HepG2 (cell line): ENCODE results near the gene IARS2. TPM values are rescaled to one million over a fixed set of nuclear protein-coding genes. Genes with fewer than 3 reads are reported as not detected.

Experiments used
- AGO1 ChIP-seq: fragments of 200-400 bp; formaldehyde crosslinking; IDR thresholded peaks from 2 replicates; pipeline ENCODE4 v1.6.1; 2017; ENCODE audit warnings: mild to moderate bottlenecking, low read depth, low read length, moderate library complexity; ENCODE audit not compliant: poor library complexity, severe bottlenecking
- BHLHE40 ChIP-seq: IDR thresholded peaks from 2 replicates; pipeline ENCODE4 v1.6.1; 2011; ENCODE audit warnings: low read length, improper control_type of control experiment
- CREB1 ChIP-seq, 2 experiments: fragments of 450-650 bp in 1 of 2; IDR thresholded peaks; 2 replicates each; pipeline ENCODE4 v1.6.1; 2016 to 2017; ENCODE audit warnings: control low read depth in 1 of 2, mild to moderate bottlenecking in 1 of 2, missing compliant biosample characterization in 1 of 2, missing genetic modification characterization in 1 of 2
- HDAC6 ChIP-seq: fragments of 200-600 bp; sonication (generic); IDR thresholded peaks from 2 replicates; pipeline ENCODE4 v1.7.0; 2017; ENCODE audit warnings: mild to moderate bottlenecking, antibody characterized with exemption, low read length, low read depth
- HMGA1 ChIP-seq: sonication (generic); formaldehyde crosslinking; conservative IDR thresholded peaks from 2 replicates; pipeline ENCODE4 v1.4.0; 2020; ENCODE audit warnings: missing genetic modification reagents
- KAT7 ChIP-seq: IDR thresholded peaks from 2 replicates; pipeline ENCODE4 v1.6.1; 2018; ENCODE audit warnings: borderline replicate concordance, missing compliant biosample characterization
- KLF15 ChIP-seq: sonication (generic); formaldehyde crosslinking; IDR thresholded peaks from 2 replicates; pipeline ENCODE4 v1.8.1; 2023; ENCODE audit warnings: borderline replicate concordance, mild to moderate bottlenecking, inconsistent platforms, missing genetic modification reagents, mixed read lengths
- KLF9 ChIP-seq: IDR thresholded peaks from 2 replicates; pipeline ENCODE4 v1.6.1; 2016; ENCODE audit warnings: low read depth
- MEIS1 ChIP-seq: sonication (generic); formaldehyde crosslinking; IDR thresholded peaks from 2 replicates; pipeline ENCODE4 v1.9.0; 2021; ENCODE audit warnings: mild to moderate bottlenecking, missing genetic modification reagents, moderate library complexity, borderline replicate concordance
- RFXANK ChIP-seq: IDR thresholded peaks from 2 replicates; pipeline ENCODE4 v1.6.1; 2016
- RNF2 ChIP-seq: fragments of 450-650 bp; conservative IDR thresholded peaks from 2 replicates; pipeline ENCODE4 v1.6.1; 2016; ENCODE audit warnings: low read depth
- SCMH1 ChIP-seq: sonication (generic); formaldehyde crosslinking; IDR thresholded peaks from 2 replicates; pipeline ENCODE4 v1.9.0; 2021; ENCODE audit warnings: missing genetic modification reagents, mild to moderate bottlenecking, borderline replicate concordance
- YY1 ChIP-seq: IDR thresholded peaks from 2 replicates; pipeline ENCODE4 v1.6.1; 2011; ENCODE audit warnings: low read length, low read depth, moderate library complexity, mild to moderate bottlenecking; ENCODE audit not compliant: insufficient read depth, insufficient replicate concordance
- ZFX ChIP-seq: sonication (generic); formaldehyde crosslinking; IDR thresholded peaks from 2 replicates; pipeline ENCODE4 v1.4.0; 2020; ENCODE audit warnings: mild to moderate bottlenecking, low read depth, missing genetic modification reagents, moderate library complexity
- ZNF44 ChIP-seq: sonication (generic); formaldehyde crosslinking; IDR thresholded peaks from 2 replicates; pipeline ENCODE4 v1.5.1; 2020; ENCODE audit warnings: mild to moderate bottlenecking, missing genetic modification reagents
- ZNF788 ChIP-seq: sonication (generic); formaldehyde crosslinking; IDR thresholded peaks from 2 replicates; pipeline ENCODE4 v1.5.0; 2020; ENCODE audit warnings: mild to moderate bottlenecking, missing genetic modification reagents, borderline replicate concordance
- ZNF83 ChIP-seq: sonication (generic); formaldehyde crosslinking; IDR thresholded peaks from 2 replicates; pipeline ENCODE4 v1.4.0; 2020; ENCODE audit warnings: missing genetic modification reagents, mild to moderate bottlenecking, borderline replicate concordance
- ZSCAN22 ChIP-seq: sonication (generic); formaldehyde crosslinking; IDR thresholded peaks from 2 replicates; pipeline ENCODE4 v1.4.0; 2020; ENCODE audit warnings: mild to moderate bottlenecking, missing genetic modification reagents
- polyA plus RNA-seq, 8 experiments: library from polyadenylated mRNA; depleted of rRNA in 3 of 8; stranded (reverse) in 7 of 8; unstranded in 1 of 8; fragments of >200 nt; fragmentation: Illumina TruSeq in 4 of 8; extraction: Trizol in 4 of 8; gene quantifications; 2 replicates each; pipeline versions ENCODE4 v1.2.1 to v1.2.3, GENCODE V29; 2011 to 2016; ENCODE audit warnings: low read depth in 4 of 8, missing spikeins in 1 of 8, mixed read lengths in 1 of 8; ENCODE audit not compliant: insufficient read depth in 1 of 8
- total RNA-seq, 5 experiments: library from RNA; depleted of rRNA; stranded (reverse); fragments of >200 nt; fragmentation: Illumina TruSeq; extraction: Trizol; gene quantifications; 2 replicates each; pipeline ENCODE4 v1.2.3, GENCODE V29; 2016; ENCODE audit warnings: low read depth in 1 of 5
- TF ChIP-seq, protein P1 (sequence below): IDR thresholded peaks from 2 replicates; pipeline ENCODE4 v1.6.1; 2016; ENCODE audit warnings: low read depth, control low read depth
- TF ChIP-seq, protein P2 (sequence below): IDR thresholded peaks from 2 replicates; pipeline ENCODE4 v1.6.1; 2012; ENCODE audit warnings: inconsistent platforms
- TF ChIP-seq, protein P3 (sequence below): sonication (generic); formaldehyde crosslinking; conservative IDR thresholded peaks from 2 replicates; pipeline ENCODE4 v1.8.1; 2023; ENCODE audit warnings: missing genetic modification reagents
- TF ChIP-seq, protein P4 (sequence below): sonication (generic); formaldehyde crosslinking; IDR thresholded peaks from 2 replicates; pipeline ENCODE4 v1.4.0; 2020; ENCODE audit warnings: mild to moderate bottlenecking, missing genetic modification reagents
- TF ChIP-seq, protein P5 (sequence below): sonication (generic); formaldehyde crosslinking; IDR thresholded peaks from 2 replicates; pipeline ENCODE4 v1.9.0; 2021; ENCODE audit warnings: missing genetic modification reagents, mild to moderate bottlenecking, borderline replicate concordance
- TF ChIP-seq, protein P6 (sequence below): sonication (generic); formaldehyde crosslinking; IDR thresholded peaks from 2 replicates; pipeline ENCODE4 v1.5.0; 2020; ENCODE audit warnings: missing genetic modification reagents, mild to moderate bottlenecking, borderline replicate concordance

IARS2 gene
- total and polyA plus RNA-seq, 2 of the 13 experiments (the other 11 are each of a cell fraction or from before 2014, with no cell fraction given), result 28.6 to 122 TPM

DNA sequence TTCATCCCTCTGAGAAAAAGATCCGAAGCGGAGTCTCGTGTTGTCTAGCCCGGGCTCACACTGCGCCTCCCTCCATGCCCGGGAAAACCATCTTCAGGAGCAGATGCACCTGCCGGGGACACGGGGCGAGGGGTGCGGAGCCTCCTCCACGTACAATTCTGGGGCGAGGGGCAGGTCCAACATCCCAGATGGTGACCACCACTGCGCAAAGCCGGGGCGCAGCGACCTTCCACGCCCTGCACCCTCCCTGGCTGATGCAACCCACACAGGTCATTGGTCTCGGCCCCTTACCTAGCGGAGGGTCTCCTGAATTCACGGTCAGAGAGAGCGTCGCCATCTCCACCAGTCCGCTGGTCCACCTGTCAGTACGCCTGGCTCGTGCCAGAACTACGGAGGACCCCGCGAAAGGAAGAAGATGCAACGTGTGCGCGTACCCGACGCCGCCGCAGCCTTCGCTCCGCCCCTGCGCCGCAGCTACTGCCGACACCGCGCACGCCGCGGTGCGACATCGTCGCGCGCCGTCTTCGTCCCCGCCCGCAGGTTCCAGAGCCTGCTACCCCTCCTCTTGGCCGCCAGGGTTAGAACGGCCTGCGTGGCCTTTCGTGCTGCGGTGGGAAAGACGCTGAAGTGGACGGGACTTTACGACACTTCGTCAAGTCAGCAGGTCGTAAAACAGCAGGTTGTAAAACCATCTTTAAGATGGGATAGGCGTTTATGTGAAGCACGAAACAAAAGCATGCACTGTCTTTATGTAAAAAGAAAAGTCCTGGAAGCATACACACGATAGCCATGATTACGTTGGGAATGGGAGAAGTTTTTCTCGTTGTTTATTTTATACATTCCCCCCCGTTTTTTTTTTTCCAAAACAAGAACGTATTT is 47.6 kb upstream of the IARS2 start, which contains the start of gene EPRS1 (continued):
- TF ChIP-seq, protein P1, sequence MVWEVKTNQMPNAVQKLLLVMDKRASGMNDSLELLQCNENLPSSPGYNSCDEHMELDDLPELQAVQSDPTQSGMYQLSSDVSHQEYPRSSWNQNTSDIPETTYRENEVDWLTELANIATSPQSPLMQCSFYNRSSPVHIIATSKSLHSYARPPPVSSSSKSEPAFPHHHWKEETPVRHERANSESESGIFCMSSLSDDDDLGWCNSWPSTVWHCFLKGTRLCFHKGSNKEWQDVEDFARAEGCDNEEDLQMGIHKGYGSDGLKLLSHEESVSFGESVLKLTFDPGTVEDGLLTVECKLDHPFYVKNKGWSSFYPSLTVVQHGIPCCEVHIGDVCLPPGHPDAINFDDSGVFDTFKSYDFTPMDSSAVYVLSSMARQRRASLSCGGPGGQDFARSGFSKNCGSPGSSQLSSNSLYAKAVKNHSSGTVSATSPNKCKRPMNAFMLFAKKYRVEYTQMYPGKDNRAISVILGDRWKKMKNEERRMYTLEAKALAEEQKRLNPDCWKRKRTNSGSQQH, result peak; percentile 83
- TF ChIP-seq, protein P2, sequence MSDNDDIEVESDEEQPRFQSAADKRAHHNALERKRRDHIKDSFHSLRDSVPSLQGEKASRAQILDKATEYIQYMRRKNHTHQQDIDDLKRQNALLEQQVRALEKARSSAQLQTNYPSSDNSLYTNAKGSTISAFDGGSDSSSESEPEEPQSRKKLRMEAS, result peak; percentile 91
- TF ChIP-seq MEIS1 (peak; percentile 65; the same call in 1 of the 2 replicates), BHLHE40 (peak; percentile 46; the same call in 1 of the 2 replicates), HDAC6 (no peak), ZNF788 (CRISPR knock-in tag) (peak; percentile 97), AGO1 (peak; percentile 72), RFXANK (CRISPR knock-in tag) (no peak), RNF2 (no peak; the same call in 1 of the 2 replicates), KLF9 (peak; percentile 37; the same call in 1 of the 2 replicates), ZNF44 (CRISPR knock-in tag) (no peak), ZSCAN22 (CRISPR knock-in tag) (no peak), HMGA1 (no peak), KLF15 (no peak; the same call in 1 of the 2 replicates), ZNF83 (CRISPR knock-in tag) (peak; percentile 84; the same call in 1 of the 2 replicates), KAT7 (CRISPR knock-in tag) (peak; percentile 95), SCMH1 (CRISPR knock-in tag) (no peak), CREB1 (IDR thresholded peaks at IDR 0.05) (peak; percentile 91), CREB1 (CRISPR knock-in tag; IDR thresholded peaks at IDR 0.05) (peak; percentile 85), ZFX (CRISPR knock-in tag) (peak; percentile 91), YY1 (peak; percentile 83)
- TF ChIP-seq, protein P3, sequence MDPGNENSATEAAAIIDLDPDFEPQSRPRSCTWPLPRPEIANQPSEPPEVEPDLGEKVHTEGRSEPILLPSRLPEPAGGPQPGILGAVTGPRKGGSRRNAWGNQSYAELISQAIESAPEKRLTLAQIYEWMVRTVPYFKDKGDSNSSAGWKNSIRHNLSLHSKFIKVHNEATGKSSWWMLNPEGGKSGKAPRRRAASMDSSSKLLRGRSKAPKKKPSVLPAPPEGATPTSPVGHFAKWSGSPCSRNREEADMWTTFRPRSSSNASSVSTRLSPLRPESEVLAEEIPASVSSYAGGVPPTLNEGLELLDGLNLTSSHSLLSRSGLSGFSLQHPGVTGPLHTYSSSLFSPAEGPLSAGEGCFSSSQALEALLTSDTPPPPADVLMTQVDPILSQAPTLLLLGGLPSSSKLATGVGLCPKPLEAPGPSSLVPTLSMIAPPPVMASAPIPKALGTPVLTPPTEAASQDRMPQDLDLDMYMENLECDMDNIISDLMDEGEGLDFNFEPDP, result no peak
- TF ChIP-seq, protein P4, sequence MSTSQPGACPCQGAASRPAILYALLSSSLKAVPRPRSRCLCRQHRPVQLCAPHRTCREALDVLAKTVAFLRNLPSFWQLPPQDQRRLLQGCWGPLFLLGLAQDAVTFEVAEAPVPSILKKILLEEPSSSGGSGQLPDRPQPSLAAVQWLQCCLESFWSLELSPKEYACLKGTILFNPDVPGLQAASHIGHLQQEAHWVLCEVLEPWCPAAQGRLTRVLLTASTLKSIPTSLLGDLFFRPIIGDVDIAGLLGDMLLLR, result peak; percentile 96
- TF ChIP-seq, protein P5, sequence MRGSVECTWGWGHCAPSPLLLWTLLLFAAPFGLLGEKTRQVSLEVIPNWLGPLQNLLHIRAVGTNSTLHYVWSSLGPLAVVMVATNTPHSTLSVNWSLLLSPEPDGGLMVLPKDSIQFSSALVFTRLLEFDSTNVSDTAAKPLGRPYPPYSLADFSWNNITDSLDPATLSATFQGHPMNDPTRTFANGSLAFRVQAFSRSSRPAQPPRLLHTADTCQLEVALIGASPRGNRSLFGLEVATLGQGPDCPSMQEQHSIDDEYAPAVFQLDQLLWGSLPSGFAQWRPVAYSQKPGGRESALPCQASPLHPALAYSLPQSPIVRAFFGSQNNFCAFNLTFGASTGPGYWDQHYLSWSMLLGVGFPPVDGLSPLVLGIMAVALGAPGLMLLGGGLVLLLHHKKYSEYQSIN (CRISPR knock-in tag), result no peak
- TF ChIP-seq, protein P6, sequence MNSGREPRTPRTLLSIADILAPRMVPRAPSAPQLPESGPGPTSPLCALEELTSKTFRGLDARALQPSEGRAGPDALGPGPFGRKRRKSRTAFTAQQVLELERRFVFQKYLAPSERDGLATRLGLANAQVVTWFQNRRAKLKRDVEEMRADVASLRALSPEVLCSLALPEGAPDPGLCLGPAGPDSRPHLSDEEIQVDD, result 0 out of 2 replicates have a peak, but pooled peaks have one; percentile 50
